Anterior cingulate cortex (tissue), 58 donors: ENCODE results near the gene TPGS1.

Experiments
- DNase-seq, 58 donors: peaks; one replicate each; lab custom pipeline; 2025; lab: John Stamatoyannopoulos, UW

The TPGS1 gene

GRCh38 chr19:534088-534487 is 26.8 kb downstream of the TPGS1 start:
- no peak for DNase-seq

- DNase-seq = no peak
These were observed 27.9 kb downstream of the TPGS1 start for GRCh38 chr19:535017-535835.

- DNase-seq = no peak
These were observed 29.0 kb downstream of the TPGS1 start for GRCh38 chr19:536031-536880.

GRCh38 chr19:536881-537404 is 29.6 kb downstream of the TPGS1 start:
- no peak for DNase-seq

GRCh38 chr19:538641-539428 is 31.5 kb downstream of the TPGS1 start:
- DNase-seq = no peak

GRCh38 chr19:539429-540030 is 32.2 kb downstream of the TPGS1 start:
- DNase-seq = no peak

- no peak for DNase-seq
These were observed 33.8 kb downstream of the TPGS1 start for GRCh38 chr19:540867-541637.

- no peak for DNase-seq
These were observed 34.4 kb downstream of the TPGS1 start for GRCh38 chr19:541699-542098.

GRCh38 chr19:542173-542866 is 35.0 kb downstream of the TPGS1 start:
- no peak for DNase-seq

- peak in 2 of 58 donors; percentile 4 to 14 for DNase-seq
These were observed 36.8 kb downstream of the TPGS1 start, which contains the start of gene GZMM for GRCh38 chr19:543910-544608. GZMM (plus strand) TSS chr19:544053; CDS start chr19:544072, 19 bp downstream.

GRCh38 chr19:547117-547516 is 39.8 kb downstream of the TPGS1 start:
- no peak for DNase-seq

GRCh38 chr19:547836-548720 is 40.8 kb downstream of the TPGS1 start:
- DNase-seq = no peak

GRCh38 chr19:548886-549830 is 41.9 kb downstream of the TPGS1 start:
- no peak for DNase-seq

GRCh38 chr19:554817-555216 is 47.5 kb downstream of the TPGS1 start:
- DNase-seq = no peak

- no peak for DNase-seq
These were observed 48.1 kb downstream of the TPGS1 start for GRCh38 chr19:555474-555808.
